WERI-Rb-1 (cell line): ENCODE measurements around the gene HOXB6.

Source experiments
- DNase-seq: peaks from one replicate; pipeline ENCODE4 v3.0.0-alpha.2; 2020
- H3K27ac ChIP-seq: fragments of 250-450 bp; sonication (Bioruptor Pico); 2 replicates; pipeline ENCODE4 v1.5.1; 2020; ENCODE audit warnings: mild to moderate bottlenecking, moderate library complexity
- H3K27me3 ChIP-seq: fragments of 250-450 bp; sonication (Bioruptor Pico); 2 replicates; pipeline ENCODE4 v1.5.1; 2021; ENCODE audit warnings: mild to moderate bottlenecking, low read depth, moderate library complexity; ENCODE audit not compliant: insufficient read depth, severe bottlenecking
- H3K36me3 ChIP-seq: fragments of 250-450 bp; sonication (Bioruptor Pico); 2 replicates; pipeline ENCODE4 v1.5.1; 2020; ENCODE audit warnings: mild to moderate bottlenecking, moderate library complexity
- H3K4me3 ChIP-seq: 2 replicates; pipeline ENCODE4 v1.5.1; 2011; ENCODE audit warnings: low read depth, mild to moderate bottlenecking, control low read depth, low read length
- H3K9me3 ChIP-seq: fragments of 250-450 bp; sonication (Bioruptor Pico); 2 replicates; pipeline ENCODE4 v1.5.1; 2021; ENCODE audit warnings: mild to moderate bottlenecking, moderate library complexity; ENCODE audit not compliant: severe bottlenecking
- CTCF ChIP-seq: IDR thresholded peaks from 2 replicates; pipeline ENCODE4 v1.5.1; 2011; ENCODE audit warnings: low read depth, mild to moderate bottlenecking, control low read depth, inconsistent platforms, low read length

HOXB6 gene

GRCh38 chr17:48624544-48625494 is 20.0 kb upstream of the HOXB6 start:
- Histone ChIP-seq H3K4me3 (peak overlapping the region; percentile 42), H3K27ac (no peak overlapping the region), H3K27me3 (peaks cover 99% of the 10 kb centered on the region), H3K36me3 (no peaks in the 10 kb centered on the region), H3K9me3 (peaks cover 3% of the 10 kb centered on the region)
- TF ChIP-seq CTCF, result no peak
- DNase-seq, result peak; percentile 52

GRCh38 chr17:48624118-48624517 is 19.3 kb upstream of the HOXB6 start:
- H3K27me3 ChIP-seq, result peaks cover 99% of the 10 kb centered on the region
- H3K27ac ChIP-seq, result no peak overlapping the region
- no peak overlapping the region for H3K4me3 ChIP-seq
- DNase-seq, result no peak
- H3K9me3 ChIP-seq, result peaks cover 3% of the 10 kb centered on the region
- TF ChIP-seq CTCF, result no peak
- no peaks in the 10 kb centered on the region for H3K36me3 ChIP-seq

- no peak for TF ChIP-seq CTCF
- no peak for DNase-seq
- Histone ChIP-seq H3K4me3 (no peak overlapping the region), H3K9me3 (peaks cover 3% of the 10 kb centered on the region), H3K36me3 (no peaks in the 10 kb centered on the region), H3K27me3 (peaks cover 99% of the 10 kb centered on the region), H3K27ac (no peak overlapping the region)
These were observed 18.8 kb upstream of the HOXB6 start for GRCh38 chr17:48623583-48623982.

- H3K9me3 ChIP-seq, result peaks cover 3% of the 10 kb centered on the region
- H3K27me3 ChIP-seq, result peaks cover 99% of the 10 kb centered on the region
- TF ChIP-seq CTCF, result no peak
These were observed 18.1 kb upstream of the HOXB6 start for GRCh38 chr17:48622857-48623256.

GRCh38 chr17:48621410-48622392 is 16.9 kb upstream of the HOXB6 start:
- Histone ChIP-seq H3K9me3 (peaks cover 3% of the 10 kb centered on the region), H3K27ac (no peak overlapping the region), H3K27me3 (peaks cover 99% of the 10 kb centered on the region), H3K4me3 (no peak overlapping the region), H3K36me3 (no peaks in the 10 kb centered on the region)
- TF ChIP-seq CTCF, result no peak
- DNase-seq, result no peak

More at GRCh38 chr17:48622857-48623256, 18.1 kb upstream of the HOXB6 start:
- Histone ChIP-seq H3K4me3 (no peak overlapping the region), H3K36me3 (no peaks in the 10 kb centered on the region), H3K27ac (no peak overlapping the region)
- no peak for DNase-seq
